K562 (cell line): ENCODE measurements around the gene IPO11. TPM values are rescaled to one million over a fixed set of nuclear protein-coding genes. Genes with fewer than 3 reads are reported as not detected.

Experiments used
- CHD7 ChIP-seq: fragments of 200-600 bp; sonication (generic); IDR thresholded peaks from one replicate; pipeline ENCODE4 v1.6.1; 2012; ENCODE audit warnings: mild to moderate bottlenecking, low read depth, low read length, inconsistent platforms
- polyA plus RNA-seq, 8 experiments: library from polyadenylated mRNA; depleted of rRNA in 4 of 8; stranded (reverse) in 5 of 8; unstranded in 3 of 8; fragments of >200 nt; fragmentation: Nextera tagmentation in 2 of 8; fragmentation: Illumina TruSeq in 1 of 8; extraction: Ambion mirVana in 2 of 8; extraction: Trizol in 1 of 8; gene quantifications; 2 replicates each; pipeline versions ENCODE4 v1.2.1 to v1.2.3, GENCODE V29; 2011 to 2014; ENCODE audit warnings: inconsistent platforms in 1 of 8, missing spikeins in 1 of 8
- total RNA-seq, 7 experiments: library from RNA; depleted of rRNA in 6 of 7; stranded (reverse); fragments of >200 nt in 6 of 7; fragmentation: Illumina TruSeq in 2 of 7; extraction: Trizol in 2 of 7; gene quantifications; 2 replicates each; pipeline versions ENCODE4 v1.2.1 to v1.2.3, GENCODE V29; 2011 to 2021; ENCODE audit warnings: low replicate concordance in 1 of 7

IPO11 gene
- total and polyA plus RNA-seq, 9 of the 15 experiments (the other 6 are each of a cell fraction or from before 2014, with no cell fraction given) = 38.7 to 96.0 (median 70.9) TPM

DNA sequence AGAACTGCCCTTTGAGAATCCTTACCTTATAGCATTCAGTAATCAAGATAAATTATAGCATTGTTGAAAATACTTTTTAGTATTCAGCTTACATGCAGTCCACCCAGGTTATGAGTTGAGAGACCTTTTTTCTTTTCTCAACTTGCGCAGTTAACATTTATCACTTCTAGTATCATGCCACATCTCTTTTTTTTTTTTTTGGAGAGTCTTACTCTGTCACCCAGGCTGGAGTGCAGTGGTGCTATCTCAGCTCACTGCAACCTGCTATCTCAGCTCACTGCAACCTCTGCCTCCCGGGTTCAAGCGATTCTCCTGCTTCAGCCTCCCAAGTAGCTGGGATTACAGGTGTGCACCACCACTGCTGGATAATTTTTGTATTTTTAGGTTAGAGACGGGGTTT, 195.1 kb downstream of the IPO11 start (continued):
- TF ChIP-seq CHD7 = no peak
- TF ChIP-seq, all 486 proteins: peak for 0
